Measurements from ENCODE around the gene PAEP. TPM values are rescaled to one million over a fixed set of nuclear protein-coding genes. Genes with fewer than 3 reads are reported as not detected.
"Not testable (repeated sequence)": the region's sequence is repeated elsewhere in the genome, so short reads cannot be mapped to it uniquely, and the experiment has no call there.

The PAEP gene
- total and polyA plus RNA-seq, 12 donors, result not detected

- ATAC-seq, result no peak
- 79 to 87% methylated on average over 8 of the region's 8 CpGs for WGBS, 2 donors
- intact Hi-C loops (cut with DNase I), result no loop called here
Measured at GRCh38 chr9:135536216-135536615, 25.3 kb upstream of the PAEP start.

DNA sequence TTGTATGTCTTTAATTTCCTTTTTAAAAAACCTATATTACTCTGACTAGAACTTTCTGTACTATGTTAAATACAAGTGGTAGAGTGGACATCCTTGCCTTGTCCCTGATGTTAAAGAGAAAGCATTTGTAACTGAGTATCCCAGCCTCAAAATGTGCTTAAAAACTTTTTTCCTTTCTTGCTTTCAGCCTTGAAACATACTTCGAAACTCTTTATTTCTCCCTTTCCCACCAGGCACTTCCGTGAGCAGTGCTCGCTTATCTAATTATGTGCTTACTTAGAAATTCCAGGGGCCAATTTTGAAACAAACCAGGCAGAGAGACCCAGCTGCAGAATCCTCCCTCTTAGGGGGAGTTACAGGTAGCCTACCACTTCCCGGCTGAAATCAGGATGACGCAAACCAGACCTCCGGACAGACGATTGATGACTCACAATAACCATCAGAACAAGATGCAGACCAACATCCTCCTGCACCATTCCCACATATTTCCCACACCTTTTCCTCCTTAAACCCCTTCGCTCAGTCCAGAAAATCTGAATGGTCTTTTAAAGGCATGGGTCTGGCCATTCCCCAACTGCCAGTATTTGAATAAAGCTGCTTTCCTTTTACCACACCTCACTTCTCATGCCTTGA, 18.2 kb upstream of the PAEP start:
- 6 to 11% methylated on average over 8 of the region's 8 CpGs for WGBS, 2 donors
- DNase-seq; H3K4me3 ChIP-seq; H3K9me3 ChIP-seq; H3K36me3 ChIP-seq; intact Hi-C loops (cut with DNase I); H3K4me1 ChIP-seq; H3K27ac ChIP-seq: not testable (repeated sequence)
- H3K27me3 ChIP-seq, result peaks cover 0 to 14% (median 3%) of the 10 kb centered on the region in 7 donors
- peak in 1 of 8 donors; percentile 63 for ATAC-seq

More at GRCh38 chr9:135536216-135536615, 25.3 kb upstream of the PAEP start:
- Histone ChIP-seq H3K27me3 (peaks cover 0 to 7% (median 0%) of the 10 kb centered on the region in 7 donors), H3K36me3 (no peaks in the 10 kb centered on the region), H3K27ac (no peak overlapping the region), H3K4me3 (no peak overlapping the region), H3K4me1 (peaks cover 0 to 3% (median 0%) of the 10 kb centered on the region in 9 donors), H3K9me3 (no peaks in the 10 kb centered on the region)
- DNase-seq, result no peak
- TF ChIP-seq, protein P1, sequence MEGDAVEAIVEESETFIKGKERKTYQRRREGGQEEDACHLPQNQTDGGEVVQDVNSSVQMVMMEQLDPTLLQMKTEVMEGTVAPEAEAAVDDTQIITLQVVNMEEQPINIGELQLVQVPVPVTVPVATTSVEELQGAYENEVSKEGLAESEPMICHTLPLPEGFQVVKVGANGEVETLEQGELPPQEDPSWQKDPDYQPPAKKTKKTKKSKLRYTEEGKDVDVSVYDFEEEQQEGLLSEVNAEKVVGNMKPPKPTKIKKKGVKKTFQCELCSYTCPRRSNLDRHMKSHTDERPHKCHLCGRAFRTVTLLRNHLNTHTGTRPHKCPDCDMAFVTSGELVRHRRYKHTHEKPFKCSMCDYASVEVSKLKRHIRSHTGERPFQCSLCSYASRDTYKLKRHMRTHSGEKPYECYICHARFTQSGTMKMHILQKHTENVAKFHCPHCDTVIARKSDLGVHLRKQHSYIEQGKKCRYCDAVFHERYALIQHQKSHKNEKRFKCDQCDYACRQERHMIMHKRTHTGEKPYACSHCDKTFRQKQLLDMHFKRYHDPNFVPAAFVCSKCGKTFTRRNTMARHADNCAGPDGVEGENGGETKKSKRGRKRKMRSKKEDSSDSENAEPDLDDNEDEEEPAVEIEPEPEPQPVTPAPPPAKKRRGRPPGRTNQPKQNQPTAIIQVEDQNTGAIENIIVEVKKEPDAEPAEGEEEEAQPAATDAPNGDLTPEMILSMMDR (IDR thresholded peaks at IDR 0.05), result no peak

- H3K9me3 ChIP-seq, result peaks cover 0 to 6% (median 0%) of the 10 kb centered on the region in 11 donors
- WGBS, 2 donors, result 78 to 86% methylated on average over 18 of the region's 18 CpGs
- peaks cover 0 to 16% (median 3%) of the 10 kb centered on the region in 7 donors for H3K27me3 ChIP-seq
- H3K4me3 ChIP-seq, result no peak overlapping the region
- ATAC-seq (no peak), DNase-seq (no peak)
- no peaks in the 10 kb centered on the region for H3K36me3 ChIP-seq
- H3K27ac ChIP-seq, result no peak overlapping the region
- TF ChIP-seq, protein P1 (IDR thresholded peaks at IDR 0.05), result no peak
- intact Hi-C loops (cut with DNase I), result no loop called here
- no peaks in the 10 kb centered on the region for H3K4me1 ChIP-seq
Measured at GRCh38 chr9:135544981-135545635, 16.4 kb upstream of the PAEP start.

DNA sequence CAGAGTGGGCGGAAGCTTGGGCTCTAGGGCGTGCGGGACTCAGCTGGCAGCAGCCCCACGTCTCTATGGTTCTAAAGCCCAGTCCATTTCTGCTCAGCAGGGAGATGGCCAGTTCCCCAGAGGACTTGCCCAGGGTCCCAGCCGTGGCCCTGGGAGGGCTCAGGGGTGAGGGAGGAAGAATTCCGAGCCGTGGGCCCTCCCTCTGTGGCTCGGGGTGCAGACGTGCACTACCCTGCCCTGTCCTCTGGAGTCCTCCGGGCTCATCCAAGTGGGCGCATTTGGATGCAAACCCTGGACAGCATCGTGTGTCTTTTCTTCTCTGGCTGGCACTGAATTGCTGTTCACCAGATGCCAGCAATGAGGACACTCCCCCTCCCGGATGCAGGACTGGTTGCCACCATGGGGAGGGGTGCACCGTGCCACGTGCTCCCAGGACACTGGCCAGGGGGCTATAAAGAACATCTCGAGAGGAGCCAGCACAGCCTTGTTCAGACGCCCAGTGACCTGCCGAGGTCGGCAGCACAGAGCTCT, 15.8 kb upstream of the PAEP start, which contains the start of gene OBP2A:
TSS of gene OBP2A (plus strand) at position 481 of the 531 bp plus-strand sequence. CDS start 55 bp downstream, outside the sequence.
- ATAC-seq; H3K27ac ChIP-seq; DNase-seq; intact Hi-C loops (cut with DNase I); H3K4me1 ChIP-seq; H3K36me3 ChIP-seq; H3K4me3 ChIP-seq; H3K9me3 ChIP-seq: not testable (repeated sequence)
- peaks cover 0 to 18% (median 3%) of the 10 kb centered on the region in 7 donors for H3K27me3 ChIP-seq
- 75 to 77% methylated on average over 13 of the region's 19 CpGs for WGBS, 2 donors

- DNase-seq; H3K9me3 ChIP-seq; ATAC-seq; H3K4me3 ChIP-seq; H3K36me3 ChIP-seq; intact Hi-C loops (cut with DNase I); H3K27ac ChIP-seq; H3K4me1 ChIP-seq: not testable (repeated sequence)
- H3K27me3 ChIP-seq, result peaks cover 0 to 18% (median 3%) of the 10 kb centered on the region in 7 donors
- WGBS, 2 donors, result 88 to 89% methylated on average over 16 to 20 of the region's 21 CpGs
Measured at GRCh38 chr9:135546792-135547617, 14.6 kb upstream of the PAEP start.
